K562 (cell line): ENCODE measurements around the gene SLC7A8. TPM values are rescaled to one million over a fixed set of nuclear protein-coding genes. Genes with fewer than 3 reads are reported as not detected.

Experiments
- ATAC-seq: fragments of 200-7000 bp; cut with Tn5 transposase; 3 replicates; pipeline ENCODE4 v1.9.1; 2020; ENCODE audit warnings: moderate library complexity
- BruUV-seq: library from RNA; stranded (reverse); fragments of 400-500 nt; replicated peaks from 2 replicates; lab custom pipeline; 2021; lab: Mats Ljungman, UMichigan
- CTCF ChIA-PET: fragments of 300-600 bp; formaldehyde crosslinking; extraction: SDS; loops from one replicate; lab custom pipeline; 2021; ENCODE audit warnings: low intra/inter-chr PET ratio; lab: Yijun Ruan, JAX
- POLR2A ChIA-PET: fragments of 300-600, 350-650 bp; sonication (Branson Sonifier 250); formaldehyde crosslinking; extraction: SDS; loops from one replicate; lab custom pipeline; 2021; ENCODE audit warnings: antibody characterized with exemption, inconsistent platforms; lab: Yijun Ruan, JAX
- DNase-seq, 4 experiments: peaks; one replicate each; pipeline versions ENCODE4 v3.0.0 to v3.0.0-alpha.2; 2011 to 2018; ENCODE audit warnings: low spot score in 3 of 4, mixed read lengths in 3 of 4; ENCODE audit errors: extremely low read depth in 1 of 4
- FAIRE-seq: peaks from 2 replicates; lab custom pipeline; 2011; peaks lifted over from hg19 to GRCh38; lab: Jason Lieb, UNC
- H2AFZ ChIP-seq: 2 replicates; pipeline ENCODE4 v1.6.0; 2011; ENCODE audit warnings: low read depth, low read length, control low read depth, inconsistent platforms
- H3K27ac ChIP-seq: fragments of 200-600 bp; 3 replicates; pipeline ENCODE4 v1.8.0; 2011; ENCODE audit warnings: low read depth, mild to moderate bottlenecking, control low read depth, inconsistent platforms, low read length, moderate library complexity, mixed read lengths; ENCODE audit errors: extremely low read depth
- H3K27me3 ChIP-seq, 2 experiments: fragments of 300-600 bp in 1 of 2; 2 replicates in 1 of 2; 3 replicates in 1 of 2; pipeline versions ENCODE4 v1.6.0 to v1.8.0; 2011; ENCODE audit warnings: inconsistent platforms in 2 of 2, low read length in 2 of 2, mild to moderate bottlenecking in 1 of 2, mixed read lengths in 1 of 2, moderate library complexity in 1 of 2; ENCODE audit not compliant: control insufficient read depth in 2 of 2, insufficient read depth in 2 of 2
- H3K36me3 ChIP-seq: fragments of 300-600 bp; 3 replicates; pipeline ENCODE4 v1.8.0; 2011; ENCODE audit warnings: mild to moderate bottlenecking, low read length, inconsistent platforms; ENCODE audit not compliant: control insufficient read depth, insufficient read depth
- H3K4me1 ChIP-seq, 2 experiments: fragments of 200-600 bp in 1 of 2; replicated peaks in 1 of 2; 2 replicates in 1 of 2; 3 replicates in 1 of 2; pipeline versions ENCODE4 v1.5.1 to v1.8.0; 2011; ENCODE audit warnings: inconsistent platforms in 2 of 2, low read length in 2 of 2, mild to moderate bottlenecking in 1 of 2, mixed read lengths in 1 of 2, moderate library complexity in 1 of 2; ENCODE audit not compliant: control insufficient read depth in 2 of 2, insufficient read depth in 2 of 2
- H3K4me2 ChIP-seq: 2 replicates; pipeline ENCODE4 v1.6.1; 2011; ENCODE audit warnings: low read length, control low read depth, inconsistent platforms, mixed read lengths; ENCODE audit not compliant: insufficient read depth
- H3K4me3 ChIP-seq: fragments of 200-600 bp; sonication (generic), shearing (Covaris generic); 2 replicates; pipeline ENCODE4 v1.5.1; 2016; ENCODE audit warnings: control low read depth, inconsistent platforms
- H3K79me2 ChIP-seq: fragments of 200-600 bp; 3 replicates; pipeline ENCODE4 v1.8.0; 2011; ENCODE audit warnings: low read length, inconsistent platforms; ENCODE audit not compliant: control insufficient read depth, insufficient read depth
- H3K9ac ChIP-seq, 2 experiments: 2 replicates each; pipeline versions ENCODE4 v1.6.0 to v1.6.1; 2011; ENCODE audit warnings: low read depth in 2 of 2, low read length in 2 of 2, control low read depth in 1 of 2, inconsistent platforms in 1 of 2, mild to moderate bottlenecking in 1 of 2, mixed read lengths in 1 of 2; ENCODE audit not compliant: insufficient read depth in 1 of 2
- H3K9me1 ChIP-seq: one replicate; pipeline ENCODE4 v1.6.0; 2011; ENCODE audit warnings: inconsistent platforms, mild to moderate bottlenecking, low read length, moderate library complexity; ENCODE audit not compliant: control insufficient read depth, insufficient read depth
- H3K9me3 ChIP-seq: replicated peaks from 2 replicates; pipeline ENCODE4 v1.5.1; 2011; ENCODE audit warnings: low read depth, low read length, inconsistent platforms; ENCODE audit not compliant: control insufficient read depth, insufficient read depth
- H4K20me1 ChIP-seq: replicated peaks from 2 replicates; pipeline ENCODE4 v1.6.1; 2011; ENCODE audit warnings: low read length, inconsistent platforms, mixed read lengths; ENCODE audit not compliant: control insufficient read depth, insufficient read depth
- CBFB ChIP-seq: sonication (generic); formaldehyde crosslinking; IDR thresholded peaks from 2 replicates; pipeline ENCODE4 v1.4.0; 2020; ENCODE audit warnings: mild to moderate bottlenecking, missing genetic modification reagents
- E2F1 ChIP-seq: sonication (generic); formaldehyde crosslinking; IDR thresholded peaks from 2 replicates; pipeline ENCODE4 v1.8.1; 2023; ENCODE audit warnings: mild to moderate bottlenecking, missing genetic modification reagents, moderate library complexity
- EGR1 ChIP-seq: fragments of 450-650 bp; conservative IDR thresholded peaks from 2 replicates; pipeline ENCODE4 v1.6.1; 2017; ENCODE audit warnings: mild to moderate bottlenecking
- FOSL1 ChIP-seq: fragments of 200-800 bp; sonication (Bioruptor generic); conservative IDR thresholded peaks from 2 replicates; pipeline ENCODE4 v1.6.1; 2016; ENCODE audit warnings: missing genetic modification characterization, missing compliant biosample characterization
- GABPA ChIP-seq: fragments of 200-800 bp; sonication (Bioruptor generic); conservative IDR thresholded peaks from 2 replicates; pipeline ENCODE4 v1.6.1; 2016; ENCODE audit warnings: low read depth, missing genetic modification characterization, missing compliant biosample characterization
- HDGF ChIP-seq: fragments of 450-650 bp; IDR thresholded peaks from 2 replicates; pipeline ENCODE4 v1.6.1; 2016
- HES1 ChIP-seq: fragments of 450-650 bp; IDR thresholded peaks from 2 replicates; pipeline ENCODE4 v1.6.1; 2016; ENCODE audit warnings: low read depth, mild to moderate bottlenecking, moderate library complexity
- ID3 ChIP-seq, 2 experiments: fragments of 250-450 bp in 1 of 2; fragments of 450-650 bp in 1 of 2; sonication (Bioruptor Pico) in 1 of 2; IDR thresholded peaks; 2 replicates each; pipeline versions ENCODE4 v1.6.1 to v1.8.0; 2016 to 2021; ENCODE audit warnings: mild to moderate bottlenecking in 2 of 2, moderate library complexity in 2 of 2, missing compliant biosample characterization in 1 of 2, missing genetic modification characterization in 1 of 2
- KAT7 ChIP-seq: sonication (generic); formaldehyde crosslinking; IDR thresholded peaks from 2 replicates; pipeline ENCODE4 v1.8.0; 2022; ENCODE audit warnings: missing genetic modification reagents, mild to moderate bottlenecking, borderline replicate concordance
- MBD2 ChIP-seq: sonication (generic); IDR thresholded peaks from 2 replicates; pipeline ENCODE4 v1.6.1; 2016; ENCODE audit warnings: low read depth, borderline replicate concordance
- NFE2 ChIP-seq: IDR thresholded peaks from 2 replicates; pipeline ENCODE4 v1.6.1; 2014; ENCODE audit warnings: antibody characterized with exemption, low read depth
- PREB ChIP-seq: sonication (generic); formaldehyde crosslinking; IDR thresholded peaks from 2 replicates; pipeline ENCODE4 v1.8.1; 2023; ENCODE audit warnings: mild to moderate bottlenecking, missing genetic modification reagents
- RBBP5 ChIP-seq: fragments of 200-600 bp; sonication (generic); IDR thresholded peaks from 2 replicates; pipeline ENCODE4 v1.6.1; 2012; ENCODE audit warnings: borderline replicate concordance, mild to moderate bottlenecking, low read length, control low read depth, inconsistent platforms; ENCODE audit not compliant: insufficient read depth, poor library complexity, severe bottlenecking
- RBM22 ChIP-seq: fragments of 200-400 bp; formaldehyde crosslinking; IDR thresholded peaks from 2 replicates; pipeline ENCODE4 v1.6.1; 2018; ENCODE audit warnings: low read length, low read depth; ENCODE audit not compliant: poor library complexity, severe bottlenecking
- TCF3 ChIP-seq: sonication (generic); formaldehyde crosslinking; IDR thresholded peaks from 2 replicates; pipeline ENCODE4 v1.4.0; 2020; ENCODE audit warnings: mild to moderate bottlenecking, missing genetic modification reagents
- ZBTB12 ChIP-seq: fragments of 250-450 bp; sonication (Bioruptor Pico); IDR thresholded peaks from 2 replicates; pipeline ENCODE4 v1.4.0; 2020
- WGBS: fragments of 100-300 bp; shearing (Covaris generic); methylation state at CpG from one replicate; pipeline ENCODE4 v1.1.6; 2016; ENCODE audit warnings: low coverage, mixed read lengths; ENCODE audit not compliant: insufficient coverage; ENCODE audit errors: missing lambda C conversion rate; 5-methylcytosine and 5-hydroxymethylcytosine counted together
- in situ Hi-C: fragments of 300-500 bp; cut with MboI; formaldehyde crosslinking; loops from 4 replicates; pipeline ENCODE4 v1.15.0; 2018; ENCODE audit warnings: inconsistent platforms, mixed read lengths
- intact Hi-C: fragments of 100-400 bp; cut with micrococcal nuclease; formaldehyde crosslinking; loops from 2 replicates; pipeline ENCODE4 v1.14.2; 2022
- polyA plus RNA-seq, 8 experiments: library from polyadenylated mRNA; depleted of rRNA in 4 of 8; stranded (reverse) in 5 of 8; unstranded in 3 of 8; fragments of >200 nt; fragmentation: Nextera tagmentation in 2 of 8; fragmentation: Illumina TruSeq in 1 of 8; extraction: Ambion mirVana in 2 of 8; extraction: Trizol in 1 of 8; gene quantifications; 2 replicates each; pipeline versions ENCODE4 v1.2.1 to v1.2.3, GENCODE V29; 2011 to 2014; ENCODE audit warnings: inconsistent platforms in 1 of 8, missing spikeins in 1 of 8
- total RNA-seq, 7 experiments: library from RNA; depleted of rRNA in 6 of 7; stranded (reverse); fragments of >200 nt in 6 of 7; fragmentation: Illumina TruSeq in 2 of 7; extraction: Trizol in 2 of 7; gene quantifications; 2 replicates each; pipeline versions ENCODE4 v1.2.1 to v1.2.3, GENCODE V29; 2011 to 2021; ENCODE audit warnings: low replicate concordance in 1 of 7

Gene SLC7A8
- total and polyA plus RNA-seq, 9 of the 15 experiments (the other 6 are each of a cell fraction or from before 2014, with no cell fraction given) = 2.0 to 33.0 (median 6.0) TPM

- no peaks in the 10 kb centered on the region for H3K9me1 ChIP-seq
- in situ Hi-C loops = no loop called here
- H3K9ac ChIP-seq = peak overlapping the region in 1 of 2 experiments; percentile 53; a peak in 1 of 4 replicates
- CTCF ChIA-PET = no interaction called here
- H3K4me2 ChIP-seq = peak overlapping the region; percentile 17; the same call in 1 of the 2 replicates
- H3K27ac ChIP-seq = no peak overlapping the region
- no peaks in the 10 kb centered on the region for H3K79me2 ChIP-seq
- POLR2A ChIA-PET = interaction anchor here (1.6 kb wide), 1 partner anchor 12 kb away, joined by 3 read pairs; no protein-coding TSS in a partner anchor
- peak; percentile 24 for ATAC-seq
- no peaks in the 10 kb centered on the region for H3K27me3 ChIP-seq
- no TSS peak for BruUV-seq
- H3K4me1 ChIP-seq = peaks cover 34 to 39% of the 10 kb centered on the region in 2 experiments
- H3K36me3 ChIP-seq = no peaks in the 10 kb centered on the region; the same call in 2 of the 3 replicates
- peak; percentile 67 for FAIRE-seq
- peak in 2 of 4 experiments; percentile 25 to 51 for DNase-seq
- intact Hi-C loops = loop anchor here (5.0 kb wide), 1 partner anchor 45 kb away; no protein-coding TSS in a partner anchor
- H3K9me3 ChIP-seq = no peaks in the 10 kb centered on the region
- H3K4me3 ChIP-seq = no peak overlapping the region
- no peaks in the 10 kb centered on the region for H4K20me1 ChIP-seq
- H2AFZ ChIP-seq = peak overlapping the region; percentile 78
- 29% methylated on average over 9 of the region's 9 CpGs for WGBS
- no peak for TF ChIP-seq E2F1 (CRISPR knock-in tag)
- 0 out of 2 replicates have a peak, but pooled peaks have one; percentile 25 for TF ChIP-seq HDGF
- TF ChIP-seq RBM22 = no peak
- TF ChIP-seq HES1 = no peak
- peak; percentile 62 for TF ChIP-seq EGR1
- TF ChIP-seq NFE2 = peak; percentile 69
- peak; percentile 23 for TF ChIP-seq RBBP5
- no peak for TF ChIP-seq KAT7
- no peak for TF ChIP-seq ID3 (CRISPR knock-in tag; IDR thresholded peaks at IDR 0.05)
- TF ChIP-seq ID3 (tag; IDR thresholded peaks at IDR 0.05) = peak; percentile 40; the same call in 1 of the 2 replicates
- 0 out of 2 replicates have a peak, but pooled peaks have one; percentile 28 for TF ChIP-seq CBFB (CRISPR knock-in tag)
- TF ChIP-seq ZBTB12 (CRISPR knock-in tag) = 0 out of 2 replicates have a peak, but pooled peaks have one; percentile 13
- TF ChIP-seq PREB (CRISPR knock-in tag) = no peak
- 0 out of 2 replicates have a peak, but pooled peaks have one; percentile 16 for TF ChIP-seq TCF3 (CRISPR knock-in tag)
- no peak for TF ChIP-seq FOSL1
- peak; percentile 39; the same call in 1 of the 2 replicates for TF ChIP-seq MBD2
- TF ChIP-seq GABPA (tag) = no peak
Observed at GRCh38 chr14:23167116-23167847, 16.2 kb downstream of the SLC7A8 start.
